ENCODE results near the gene DENND4B. TPM values are rescaled to one million over a fixed set of nuclear protein-coding genes. Genes with fewer than 3 reads are reported as not detected.

DENND4B gene
- total and polyA plus RNA-seq, 10 of the 15 experiments (the other 5 are each of a cell fraction or from before 2014, with no cell fraction given): 12.0 to 74.8 (median 22.7) TPM

DNA sequence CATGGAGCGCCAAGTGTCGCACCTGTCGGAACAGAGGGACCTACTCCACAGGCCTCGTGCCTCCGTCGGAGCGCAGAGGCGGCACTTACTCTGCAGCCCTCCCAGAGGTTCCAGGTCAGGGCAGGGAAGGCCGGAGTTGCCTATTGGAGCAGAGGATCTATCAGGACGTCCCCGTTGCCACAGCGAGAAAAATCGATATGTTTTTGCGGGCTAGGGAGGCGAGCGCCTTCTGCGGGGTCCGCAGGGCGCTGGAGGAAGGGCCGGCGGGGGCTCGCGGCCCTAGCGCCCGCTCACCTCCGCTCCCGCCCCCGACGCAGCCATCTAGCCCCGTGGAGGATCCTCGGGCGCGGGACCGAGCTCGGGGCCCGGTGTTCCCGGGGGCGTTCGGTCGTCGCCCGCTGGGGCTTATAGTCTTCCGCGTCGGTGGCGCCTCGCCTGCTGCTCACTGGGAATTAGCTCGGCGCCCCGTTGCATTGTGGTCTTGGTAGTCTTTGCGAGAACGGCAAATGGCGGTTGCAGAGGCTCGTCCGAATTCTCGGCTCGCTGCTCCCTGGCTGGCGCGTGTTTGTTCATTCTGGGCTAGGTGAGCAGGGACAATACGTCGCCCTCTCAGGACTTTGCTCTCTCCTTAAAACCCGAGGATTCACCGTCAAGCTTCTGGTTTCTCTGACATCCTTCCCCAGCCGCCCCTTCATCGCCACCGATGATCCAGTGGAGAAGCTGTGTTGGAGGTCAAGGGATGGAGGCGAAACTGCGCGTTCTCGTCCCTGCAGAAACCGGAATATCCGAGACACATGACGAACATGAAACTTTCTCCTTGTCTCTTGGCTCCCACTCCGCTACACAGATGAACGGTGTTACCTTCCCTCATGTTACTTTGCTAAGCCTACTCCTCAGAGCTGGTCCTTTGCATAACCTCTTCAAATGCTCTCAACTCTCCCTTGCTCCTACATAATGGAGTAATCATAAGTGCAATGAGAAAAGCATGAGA lies 31.0 kb upstream of the DENND4B start, which contains the start of gene JTB (continued):
- TF ChIP-seq ZBED1 (IDR thresholded peaks at IDR 0.05; ENCODE audit: borderline replicate concordance) (no peak), CREM (IDR thresholded peaks at IDR 0.05; ENCODE audit: low read depth) (peak; percentile 57; the same call in 1 of the 2 replicates), GABPA (IDR thresholded peaks at IDR 0.05; ENCODE audit: low read depth) (no peak), KLF5 (IDR thresholded peaks at IDR 0.05; ENCODE audit: partially characterized antibody) (peak; percentile 53), CBFB (IDR thresholded peaks at IDR 0.05; ENCODE audit: low read depth) (peak; percentile 58; the same call in 1 of the 2 replicates), POLR2AphosphoS2 (IDR thresholded peaks at IDR 0.05; ENCODE audit: low read depth, low read length) (peak; percentile 71), SMARCA5 (IDR thresholded peaks at IDR 0.05) (0 out of 2 replicates have a peak, but pooled peaks have one; percentile 68), STAT3 (IDR thresholded peaks at IDR 0.05; ENCODE audit: low read depth, low read length) (no peak), STAT1 (conservative IDR thresholded peaks at IDR 0.05) (0 out of 2 replicates have a peak, but pooled peaks have one; percentile 23), JUNB (IDR thresholded peaks at IDR 0.05) (peak; percentile 35), BRCA1 (IDR thresholded peaks at IDR 0.05; ENCODE audit: low read depth, low read length) (no peak), EGR1 (IDR thresholded peaks at IDR 0.05; ENCODE audit: borderline replicate concordance in 1 of 2, low read depth in 2 of 2, low read length in 2 of 2) (peak in 1 of 2 experiments; percentile 78; a peak in 2 of 3 replicates), TAF1 (IDR thresholded peaks at IDR 0.05; ENCODE audit: borderline replicate concordance, low read depth, low read length) (peak; percentile 85; the same call in 1 of the 2 replicates), RELA (IDR thresholded peaks at IDR 0.05; ENCODE audit: borderline replicate concordance, partially characterized antibody) (peak; percentile 18), IKZF2 (IDR thresholded peaks at IDR 0.05) (peak; percentile 29 to 36; a peak in 3 of 4 replicates), SP1 (IDR thresholded peaks at IDR 0.05; ENCODE audit: low read depth, low read length) (peak; percentile 13), BHLHE40 (IDR thresholded peaks at IDR 0.05; ENCODE audit: borderline replicate concordance in 1 of 2, low read depth in 2 of 2, low read length in 1 of 2) (peak in 1 of 2 experiments; percentile 6; a peak in 1 of 4 replicates), POLR2AphosphoS5 (IDR thresholded peaks at IDR 0.05; ENCODE audit: low read length) (peak; percentile 89), MXI1 (IDR thresholded peaks at IDR 0.05; ENCODE audit: low read depth, low read length) (peak; percentile 60), ZNF622 (IDR thresholded peaks at IDR 0.05) (no peak), POLR2A (IDR thresholded peaks at IDR 0.05; ENCODE audit: low read depth, low read length) (peak; percentile 95), CREB1 (IDR thresholded peaks at IDR 0.05; ENCODE audit: low read depth) (peak; percentile 63), PAX5 (IDR thresholded peaks at IDR 0.05; ENCODE audit: borderline replicate concordance, low read depth, low read length) (0 out of 2 replicates have a peak, but pooled peaks have one; percentile 19)
- TF ChIP-seq, protein P1, sequence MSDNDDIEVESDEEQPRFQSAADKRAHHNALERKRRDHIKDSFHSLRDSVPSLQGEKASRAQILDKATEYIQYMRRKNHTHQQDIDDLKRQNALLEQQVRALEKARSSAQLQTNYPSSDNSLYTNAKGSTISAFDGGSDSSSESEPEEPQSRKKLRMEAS (IDR thresholded peaks at IDR 0.05; ENCODE audit: low read depth, low read length): peak; percentile 31; the same call in 1 of the 2 replicates
- TF ChIP-seq, protein P2, sequence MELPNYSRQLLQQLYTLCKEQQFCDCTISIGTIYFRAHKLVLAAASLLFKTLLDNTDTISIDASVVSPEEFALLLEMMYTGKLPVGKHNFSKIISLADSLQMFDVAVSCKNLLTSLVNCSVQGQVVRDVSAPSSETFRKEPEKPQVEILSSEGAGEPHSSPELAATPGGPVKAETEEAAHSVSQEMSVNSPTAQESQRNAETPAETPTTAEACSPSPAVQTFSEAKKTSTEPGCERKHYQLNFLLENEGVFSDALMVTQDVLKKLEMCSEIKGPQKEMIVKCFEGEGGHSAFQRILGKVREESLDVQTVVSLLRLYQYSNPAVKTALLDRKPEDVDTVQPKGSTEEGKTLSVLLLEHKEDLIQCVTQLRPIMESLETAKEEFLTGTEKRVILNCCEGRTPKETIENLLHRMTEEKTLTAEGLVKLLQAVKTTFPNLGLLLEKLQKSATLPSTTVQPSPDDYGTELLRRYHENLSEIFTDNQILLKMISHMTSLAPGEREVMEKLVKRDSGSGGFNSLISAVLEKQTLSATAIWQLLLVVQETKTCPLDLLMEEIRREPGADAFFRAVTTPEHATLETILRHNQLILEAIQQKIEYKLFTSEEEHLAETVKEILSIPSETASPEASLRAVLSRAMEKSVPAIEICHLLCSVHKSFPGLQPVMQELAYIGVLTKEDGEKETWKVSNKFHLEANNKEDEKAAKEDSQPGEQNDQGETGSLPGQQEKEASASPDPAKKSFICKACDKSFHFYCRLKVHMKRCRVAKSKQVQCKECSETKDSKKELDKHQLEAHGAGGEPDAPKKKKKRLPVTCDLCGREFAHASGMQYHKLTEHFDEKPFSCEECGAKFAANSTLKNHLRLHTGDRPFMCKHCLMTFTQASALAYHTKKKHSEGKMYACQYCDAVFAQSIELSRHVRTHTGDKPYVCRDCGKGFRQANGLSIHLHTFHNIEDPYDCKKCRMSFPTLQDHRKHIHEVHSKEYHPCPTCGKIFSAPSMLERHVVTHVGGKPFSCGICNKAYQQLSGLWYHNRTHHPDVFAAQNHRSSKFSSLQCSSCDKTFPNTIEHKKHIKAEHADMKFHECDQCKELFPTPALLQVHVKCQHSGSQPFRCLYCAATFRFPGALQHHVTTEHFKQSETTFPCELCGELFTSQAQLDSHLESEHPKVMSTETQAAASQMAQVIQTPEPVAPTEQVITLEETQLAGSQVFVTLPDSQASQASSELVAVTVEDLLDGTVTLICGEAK (IDR thresholded peaks at IDR 0.05; ENCODE audit: borderline replicate concordance): peak; percentile 19; the same call in 1 of the 2 replicates
- TF ChIP-seq, protein P3, sequence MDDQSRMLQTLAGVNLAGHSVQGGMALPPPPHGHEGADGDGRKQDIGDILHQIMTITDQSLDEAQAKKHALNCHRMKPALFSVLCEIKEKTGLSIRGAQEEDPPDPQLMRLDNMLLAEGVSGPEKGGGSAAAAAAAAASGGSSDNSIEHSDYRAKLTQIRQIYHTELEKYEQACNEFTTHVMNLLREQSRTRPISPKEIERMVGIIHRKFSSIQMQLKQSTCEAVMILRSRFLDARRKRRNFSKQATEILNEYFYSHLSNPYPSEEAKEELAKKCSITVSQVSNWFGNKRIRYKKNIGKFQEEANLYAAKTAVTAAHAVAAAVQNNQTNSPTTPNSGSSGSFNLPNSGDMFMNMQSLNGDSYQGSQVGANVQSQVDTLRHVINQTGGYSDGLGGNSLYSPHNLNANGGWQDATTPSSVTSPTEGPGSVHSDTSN (IDR thresholded peaks at IDR 0.05; ENCODE audit: insufficient replicate concordance, low read depth, low read length): no peak

All from GM12878 (cell line).